OCI-LY7 (cell line): Measurements from ENCODE around the gene SESN2. TPM values are rescaled to one million over a fixed set of nuclear protein-coding genes. Genes with fewer than 3 reads are reported as not detected.

Experiments
- BruUV-seq: library from RNA; stranded (reverse); fragments of 400-500 nt; replicated peaks from 2 replicates; lab custom pipeline; 2021; lab: Mats Ljungman, UMichigan
- CTCF ChIA-PET: fragments of 300-600 bp; sonication (Branson Sonifier 250); formaldehyde crosslinking; loops from one replicate; lab custom pipeline; 2022; ENCODE audit warnings: antibody characterized with exemption; ENCODE audit not compliant: unreplicated experiment; lab: Charles Lee
- POLR2A ChIA-PET: fragments of 300-600 bp; sonication (Branson Sonifier 250); formaldehyde crosslinking; loops from one replicate; lab custom pipeline; 2022; ENCODE audit warnings: antibody characterized with exemption; lab: Charles Lee
- DNase-seq: peaks from one replicate; pipeline ENCODE4 v3.0.0-alpha.2; 2015; ENCODE audit warnings: low spot score
- H2AFZ ChIP-seq: fragments of 200-600 bp; sonication (generic), shearing (Covaris generic); 2 replicates; pipeline ENCODE4 v1.6.1; 2014; ENCODE audit warnings: mild to moderate bottlenecking, antibody characterized with exemption, low read length, moderate library complexity
- H3K27ac ChIP-seq: fragments of 200-600 bp; sonication (generic); 2 replicates; pipeline ENCODE4 v1.5.1; 2014; ENCODE audit warnings: mixed run types, low read depth, mild to moderate bottlenecking, moderate library complexity, low read length, inconsistent platforms; ENCODE audit not compliant: poor library complexity, severe bottlenecking
- H3K36me3 ChIP-seq: fragments of 200-600 bp; sonication (generic); 2 replicates; pipeline ENCODE4 v1.6.1; 2014; ENCODE audit warnings: mild to moderate bottlenecking, antibody characterized with exemption, low read length, moderate library complexity, mixed read lengths; ENCODE audit not compliant: insufficient read depth
- H3K4me1 ChIP-seq: fragments of 200-600 bp; sonication (generic); 2 replicates; pipeline ENCODE4 v1.5.1; 2014; ENCODE audit warnings: mild to moderate bottlenecking, low read length; ENCODE audit not compliant: insufficient read depth, poor library complexity, severe bottlenecking
- H3K4me2 ChIP-seq: fragments of 200-600 bp; sonication (generic); 2 replicates; pipeline ENCODE4 v1.6.1; 2014; ENCODE audit warnings: mild to moderate bottlenecking, low read length
- H3K4me3 ChIP-seq: fragments of 200-600 bp; sonication (generic); 2 replicates; pipeline ENCODE4 v1.5.1; 2014; ENCODE audit warnings: mild to moderate bottlenecking, low read depth, low read length; ENCODE audit not compliant: poor library complexity, severe bottlenecking
- H3K79me2 ChIP-seq: fragments of 200-600 bp; sonication (generic); 2 replicates; pipeline ENCODE4 v1.6.1; 2016; ENCODE audit warnings: low read depth, mild to moderate bottlenecking, low read length, moderate library complexity, mixed read lengths; ENCODE audit not compliant: insufficient read depth
- H3K9me2 ChIP-seq: fragments of 200-600 bp; sonication (generic); 2 replicates; pipeline ENCODE4 v1.6.1; 2016; ENCODE audit warnings: mild to moderate bottlenecking, low read length, mixed read lengths; ENCODE audit not compliant: insufficient read depth
- H3K9me3 ChIP-seq: fragments of 200-600 bp; sonication (generic); 2 replicates; pipeline ENCODE4 v1.6.1; 2014; ENCODE audit warnings: mild to moderate bottlenecking, mixed run types, low read length, mixed read lengths
- H4K20me1 ChIP-seq: fragments of 200-600 bp; sonication (generic); 2 replicates; pipeline ENCODE4 v1.6.1; 2014; ENCODE audit warnings: mild to moderate bottlenecking, antibody characterized with exemption, low read length, moderate library complexity, mixed read lengths; ENCODE audit not compliant: insufficient read depth
- CTCF ChIP-seq: fragments of 200-600 bp; sonication (generic); conservative IDR thresholded peaks from 2 replicates; pipeline ENCODE4 v1.5.1; 2014; ENCODE audit warnings: mild to moderate bottlenecking, antibody characterized with exemption, low read length, moderate library complexity, mixed read lengths
- EZH2phosphoT487 ChIP-seq: fragments of 200-600 bp; sonication (generic); IDR thresholded peaks from 2 replicates; pipeline ENCODE4 v1.6.1; 2018; ENCODE audit warnings: low read depth, borderline replicate concordance, mild to moderate bottlenecking, mixed run types, antibody characterized with exemption, low read length, moderate library complexity, mixed read lengths
- intact Hi-C: fragments of 100-400 bp; cut with micrococcal nuclease; formaldehyde crosslinking; loops from one replicate; pipeline ENCODE4 v1.10.0; 2022; ENCODE audit not compliant: unreplicated experiment
- total RNA-seq, 2 experiments: library from RNA; depleted of rRNA in 1 of 2; stranded (reverse); fragments of >200 nt in 1 of 2; shearing (Covaris generic) in 1 of 2; gene quantifications; 2 replicates each; pipeline ENCODE4 v1.2.3, GENCODE V29; 2014 to 2022

The SESN2 gene
- total RNA-seq, 2 experiments from 2014 or later, result 22.8 to 41.2 TPM

- Histone ChIP-seq H3K4me3 (no peak overlapping the region), H3K4me2 (no peak overlapping the region), H3K9me2 (no peaks in the 10 kb centered on the region), H4K20me1 (no peaks in the 10 kb centered on the region), H3K36me3 (peaks cover 49% of the 10 kb centered on the region), H3K79me2 (no peaks in the 10 kb centered on the region), H3K4me1 (no peaks in the 10 kb centered on the region), H2AFZ (no peak overlapping the region), H3K27ac (no peak overlapping the region), H3K9me3 (no peaks in the 10 kb centered on the region)
- ChIA-PET POLR2A (no interaction called here), CTCF (no interaction called here)
- DNase-seq, result no peak
- no TSS peak for BruUV-seq
- TF ChIP-seq CTCF (no peak), EZH2phosphoT487 (no peak)
- intact Hi-C loops, result no loop called here
Measured at GRCh38 chr1:28279721-28280120, 20.4 kb downstream of the SESN2 start.

- H3K4me2 ChIP-seq, result no peak overlapping the region
- no peaks in the 10 kb centered on the region for H3K79me2 ChIP-seq
- H2AFZ ChIP-seq, result no peak overlapping the region
- BruUV-seq, result no TSS peak
- no peaks in the 10 kb centered on the region for H3K4me1 ChIP-seq
- H3K9me2 ChIP-seq, result no peaks in the 10 kb centered on the region
- H3K36me3 ChIP-seq, result peaks cover 44% of the 10 kb centered on the region
- H4K20me1 ChIP-seq, result no peaks in the 10 kb centered on the region
- H3K27ac ChIP-seq, result no peak overlapping the region
- H3K4me3 ChIP-seq, result no peak overlapping the region
- CTCF ChIA-PET, result no interaction called here
- POLR2A ChIA-PET, result no interaction called here
- no peak for DNase-seq
- TF ChIP-seq EZH2phosphoT487, result no peak
- no peak for TF ChIP-seq CTCF
- intact Hi-C loops, result no loop called here
- H3K9me3 ChIP-seq, result no peaks in the 10 kb centered on the region
Measured at GRCh38 chr1:28280501-28280900, 21.2 kb downstream of the SESN2 start.

GRCh38 chr1:28280977-28281381 lies 21.7 kb downstream of the SESN2 start:
- Histone ChIP-seq H3K9me2 (no peaks in the 10 kb centered on the region), H3K9me3 (no peaks in the 10 kb centered on the region), H2AFZ (no peak overlapping the region), H3K36me3 (peaks cover 44% of the 10 kb centered on the region), H3K79me2 (no peaks in the 10 kb centered on the region), H3K27ac (no peak overlapping the region), H4K20me1 (no peaks in the 10 kb centered on the region), H3K4me2 (no peak overlapping the region), H3K4me1 (no peaks in the 10 kb centered on the region), H3K4me3 (no peak overlapping the region)
- intact Hi-C loops, result no loop called here
- no peak for DNase-seq
- CTCF ChIA-PET, result no interaction called here
- POLR2A ChIA-PET, result no interaction called here
- BruUV-seq, result no TSS peak
- TF ChIP-seq EZH2phosphoT487, result no peak
- TF ChIP-seq CTCF, result no peak
